WTC11 (cell line): ENCODE results near the gene JAZF1.

Source experiments
- JUN ChIP-seq: sonication (generic); formaldehyde crosslinking; IDR thresholded peaks from 2 replicates; pipeline ENCODE4 v1.8.0; 2023; ENCODE audit warnings: mild to moderate bottlenecking, missing genetic modification reagents
- MAX ChIP-seq: sonication (generic); formaldehyde crosslinking; IDR thresholded peaks from 2 replicates; pipeline ENCODE4 v1.8.0; 2022; ENCODE audit warnings: mild to moderate bottlenecking, missing genetic modification reagents
- TCF7 ChIP-seq: sonication (generic); formaldehyde crosslinking; IDR thresholded peaks from 2 replicates; pipeline ENCODE4 v1.8.0; 2022; ENCODE audit warnings: mild to moderate bottlenecking, low read depth, missing genetic modification reagents, moderate library complexity
- TF ChIP-seq, protein P1 (sequence below): fragments of 200-600 bp; IDR thresholded peaks from 2 replicates; pipeline ENCODE4 v1.8.0; 2022; ENCODE audit warnings: antibody characterized with exemption
- TF ChIP-seq, protein P2 (sequence below): sonication (generic); formaldehyde crosslinking; IDR thresholded peaks from 2 replicates; pipeline ENCODE4 v1.8.1; 2022; ENCODE audit warnings: low read depth, mild to moderate bottlenecking, moderate library complexity, missing genetic modification reagents, borderline replicate concordance

GRCh38 chr7:28208506-28208905, 27.9 kb upstream of the JAZF1 start:
- TF ChIP-seq JUN (CRISPR knock-in tag) (no peak), MAX (CRISPR knock-in tag) (no peak), TCF7 (no peak)
- TF ChIP-seq, protein P1, sequence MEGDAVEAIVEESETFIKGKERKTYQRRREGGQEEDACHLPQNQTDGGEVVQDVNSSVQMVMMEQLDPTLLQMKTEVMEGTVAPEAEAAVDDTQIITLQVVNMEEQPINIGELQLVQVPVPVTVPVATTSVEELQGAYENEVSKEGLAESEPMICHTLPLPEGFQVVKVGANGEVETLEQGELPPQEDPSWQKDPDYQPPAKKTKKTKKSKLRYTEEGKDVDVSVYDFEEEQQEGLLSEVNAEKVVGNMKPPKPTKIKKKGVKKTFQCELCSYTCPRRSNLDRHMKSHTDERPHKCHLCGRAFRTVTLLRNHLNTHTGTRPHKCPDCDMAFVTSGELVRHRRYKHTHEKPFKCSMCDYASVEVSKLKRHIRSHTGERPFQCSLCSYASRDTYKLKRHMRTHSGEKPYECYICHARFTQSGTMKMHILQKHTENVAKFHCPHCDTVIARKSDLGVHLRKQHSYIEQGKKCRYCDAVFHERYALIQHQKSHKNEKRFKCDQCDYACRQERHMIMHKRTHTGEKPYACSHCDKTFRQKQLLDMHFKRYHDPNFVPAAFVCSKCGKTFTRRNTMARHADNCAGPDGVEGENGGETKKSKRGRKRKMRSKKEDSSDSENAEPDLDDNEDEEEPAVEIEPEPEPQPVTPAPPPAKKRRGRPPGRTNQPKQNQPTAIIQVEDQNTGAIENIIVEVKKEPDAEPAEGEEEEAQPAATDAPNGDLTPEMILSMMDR, result no peak
- TF ChIP-seq, protein P2, sequence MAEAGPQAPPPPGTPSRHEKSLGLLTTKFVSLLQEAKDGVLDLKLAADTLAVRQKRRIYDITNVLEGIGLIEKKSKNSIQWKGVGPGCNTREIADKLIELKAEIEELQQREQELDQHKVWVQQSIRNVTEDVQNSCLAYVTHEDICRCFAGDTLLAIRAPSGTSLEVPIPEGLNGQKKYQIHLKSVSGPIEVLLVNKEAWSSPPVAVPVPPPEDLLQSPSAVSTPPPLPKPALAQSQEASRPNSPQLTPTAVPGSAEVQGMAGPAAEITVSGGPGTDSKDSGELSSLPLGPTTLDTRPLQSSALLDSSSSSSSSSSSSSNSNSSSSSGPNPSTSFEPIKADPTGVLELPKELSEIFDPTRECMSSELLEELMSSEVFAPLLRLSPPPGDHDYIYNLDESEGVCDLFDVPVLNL (CRISPR knock-in tag), result no peak
